ENCODE measurements around the gene COIL.

- TF ChIP-seq CTCF (IDR thresholded peaks at IDR 0.05) = peak in 2 of 6 experiments; percentile 4 to 5
- peak; percentile 43 to 99 (median 92) for TF ChIP-seq POLR2A (IDR thresholded peaks at IDR 0.05)
Measured at GRCh38 chr17:56913867-56914580, 46.8 kb downstream of the COIL start, which contains the start of gene TRIM25.

Data from esophagus squamous epithelium (tissue), 4 donors.